Islet of Langerhans (tissue), 1 donor: ENCODE data around the gene RASAL2.
A peak's percentile ranks its signal among the peaks of the same experiment; 100 is the strongest.
"Not testable (repeated sequence)": the region's sequence is repeated elsewhere in the genome, so short reads cannot be mapped to it uniquely, and the experiment has no call there.

Experiments used
- FAIRE-seq: peaks from one replicate; lab custom pipeline; 2011; peaks lifted over from hg19 to GRCh38; lab: Jason Lieb, UNC

RASAL2 gene

DNA sequence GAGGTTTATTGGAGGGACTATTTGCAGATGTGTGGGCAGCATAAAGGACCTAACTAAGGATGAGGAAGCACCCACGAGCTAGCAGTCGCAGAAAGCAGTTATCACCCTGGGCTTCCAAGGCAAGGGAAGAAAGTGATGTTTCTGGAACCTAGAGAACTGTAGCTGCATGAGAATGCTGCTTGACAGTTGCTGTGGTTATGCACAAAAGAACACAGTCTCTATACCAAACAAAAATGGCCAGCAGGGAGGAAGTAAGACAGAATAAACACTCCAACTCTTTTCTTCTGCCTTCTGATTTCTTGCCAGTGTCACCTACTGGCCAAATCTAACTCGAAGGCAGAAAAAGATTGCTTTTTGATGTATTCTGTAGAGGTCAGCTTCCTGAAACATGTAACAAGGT is 190.2 kb downstream of the RASAL2 start:
- FAIRE-seq: no peak

DNA sequence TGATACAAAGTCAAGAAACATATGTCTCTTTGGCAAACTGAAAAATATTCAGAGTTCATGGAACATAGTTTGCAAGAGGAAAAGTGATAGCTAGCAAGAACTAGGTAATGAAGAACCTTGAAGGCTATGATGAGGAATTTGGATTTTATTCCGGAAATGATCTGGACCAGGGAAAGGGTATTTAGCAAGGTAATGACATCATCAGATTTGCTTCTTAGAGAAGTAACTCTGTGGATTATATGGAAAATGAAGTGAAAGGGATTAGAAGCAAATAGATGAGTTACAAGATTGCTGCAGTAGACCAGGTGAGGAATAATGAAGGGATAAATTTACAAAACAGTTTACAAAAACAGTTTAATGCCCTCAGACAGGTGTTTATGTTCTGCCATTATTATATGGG is 197.3 kb downstream of the RASAL2 start:
- no peak for FAIRE-seq

DNA sequence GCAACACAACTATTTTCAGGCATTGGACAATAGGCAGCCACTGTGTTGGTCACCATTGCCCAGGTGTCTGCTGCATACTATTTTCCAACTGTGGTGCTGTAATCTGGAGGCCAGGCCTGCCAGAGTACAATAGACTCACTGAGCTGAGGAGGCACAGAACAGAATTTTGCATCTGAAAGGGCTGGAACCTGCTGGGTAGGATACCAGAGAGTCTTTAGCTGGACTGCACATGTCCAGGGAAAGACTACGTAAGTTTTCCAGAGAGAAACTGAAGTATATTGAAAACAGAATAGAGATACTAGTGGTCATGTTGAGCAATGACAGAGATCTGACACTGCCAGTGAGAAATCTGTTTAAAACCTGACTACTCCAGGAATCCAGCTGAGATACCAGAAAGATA is 200.8 kb downstream of the RASAL2 start:
- FAIRE-seq: no peak

- FAIRE-seq: no peak
These were observed 206.4 kb downstream of the RASAL2 start for GRCh38 chr1:178300352-178300699.

DNA sequence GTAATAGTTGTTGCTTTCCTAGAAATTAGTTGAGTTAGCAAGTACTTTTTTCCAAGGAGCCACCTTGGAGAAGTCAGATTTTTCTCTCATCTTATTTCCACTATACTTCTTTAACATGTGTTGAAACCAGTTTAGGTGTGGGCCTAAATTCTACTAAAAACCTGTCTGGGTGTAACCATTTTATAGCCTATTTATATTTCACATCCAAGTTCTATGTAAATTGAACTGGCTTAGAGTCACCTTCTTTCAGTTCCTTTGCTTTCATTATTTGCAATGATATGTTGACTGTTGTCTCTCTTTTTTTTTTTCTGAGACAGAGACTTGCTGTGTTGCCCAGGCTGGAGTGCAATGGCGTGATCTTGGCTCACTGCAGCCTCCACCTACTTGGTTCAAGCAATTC is 207.2 kb downstream of the RASAL2 start:
- no peak for FAIRE-seq

DNA sequence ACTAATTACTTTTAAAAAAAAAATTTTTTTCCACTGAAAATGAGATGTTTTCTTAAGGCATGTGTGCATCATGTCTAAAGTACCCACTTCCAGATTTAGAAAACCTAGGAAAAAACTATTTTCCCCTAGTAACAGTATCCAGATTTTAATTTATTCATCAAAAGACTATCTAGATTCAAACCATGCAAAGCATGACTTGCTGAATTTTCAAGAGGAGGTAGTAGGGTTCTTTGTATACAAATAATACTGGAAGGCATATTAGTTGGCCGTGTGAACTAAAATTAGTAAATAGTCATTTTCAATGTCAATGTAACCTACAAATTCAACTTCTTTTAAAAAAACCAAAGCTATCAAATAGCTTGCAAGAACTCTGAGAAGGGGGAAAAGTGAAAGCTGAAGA is 213.4 kb downstream of the RASAL2 start:
- FAIRE-seq: no peak

- FAIRE-seq: no peak
These were observed 214.5 kb downstream of the RASAL2 start for GRCh38 chr1:178308438-178308837.

GRCh38 chr1:178310685-178311105 is 216.8 kb downstream of the RASAL2 start:
- peak; percentile 99 for FAIRE-seq

GRCh38 chr1:178311164-178311563 is 217.3 kb downstream of the RASAL2 start:
- no peak for FAIRE-seq

GRCh38 chr1:178320280-178320982 is 226.5 kb downstream of the RASAL2 start:
- FAIRE-seq: not testable (repeated sequence)

- no peak for FAIRE-seq
These were observed 229.2 kb downstream of the RASAL2 start for GRCh38 chr1:178323067-178323466.

GRCh38 chr1:178324003-178324402 is 230.1 kb downstream of the RASAL2 start:
- FAIRE-seq: no peak

DNA sequence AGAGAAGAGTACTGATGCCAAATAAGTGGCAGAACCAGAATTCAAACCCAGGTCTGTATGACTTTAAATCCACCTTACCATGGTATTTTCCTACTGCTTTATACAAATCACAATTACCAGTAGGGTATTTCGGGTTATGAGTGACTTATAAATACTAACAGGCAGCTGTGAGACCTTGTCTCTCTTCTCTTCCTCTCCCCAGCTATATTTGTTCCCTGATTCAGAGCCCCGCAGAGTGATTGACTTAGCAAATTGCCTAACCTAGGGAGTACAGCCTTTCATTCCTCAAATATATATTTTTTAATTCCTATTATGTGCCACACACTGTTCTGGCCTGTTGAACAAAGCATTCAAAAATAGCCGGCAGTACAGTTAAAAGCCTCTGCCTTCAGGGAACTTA is 234.8 kb downstream of the RASAL2 start:
- no peak for FAIRE-seq

DNA sequence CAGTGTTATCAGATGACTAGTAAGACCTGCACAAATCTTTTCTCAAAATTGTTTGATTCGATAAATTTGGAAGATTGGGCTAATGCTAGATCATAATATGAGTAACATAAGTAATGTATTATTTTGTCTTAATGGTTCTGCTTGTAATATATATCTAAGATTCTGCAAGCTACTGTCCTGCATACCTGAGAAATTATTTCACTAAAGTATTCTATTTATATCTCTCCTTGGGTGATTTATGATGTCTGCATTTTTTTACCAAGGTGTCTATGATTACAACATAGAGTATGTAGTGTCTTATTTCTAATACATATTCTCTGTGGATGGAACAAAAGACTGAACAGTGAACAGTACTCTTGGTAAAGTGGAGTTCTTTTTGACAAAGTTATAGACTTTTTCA is 236.2 kb downstream of the RASAL2 start:
- FAIRE-seq: no peak

DNA sequence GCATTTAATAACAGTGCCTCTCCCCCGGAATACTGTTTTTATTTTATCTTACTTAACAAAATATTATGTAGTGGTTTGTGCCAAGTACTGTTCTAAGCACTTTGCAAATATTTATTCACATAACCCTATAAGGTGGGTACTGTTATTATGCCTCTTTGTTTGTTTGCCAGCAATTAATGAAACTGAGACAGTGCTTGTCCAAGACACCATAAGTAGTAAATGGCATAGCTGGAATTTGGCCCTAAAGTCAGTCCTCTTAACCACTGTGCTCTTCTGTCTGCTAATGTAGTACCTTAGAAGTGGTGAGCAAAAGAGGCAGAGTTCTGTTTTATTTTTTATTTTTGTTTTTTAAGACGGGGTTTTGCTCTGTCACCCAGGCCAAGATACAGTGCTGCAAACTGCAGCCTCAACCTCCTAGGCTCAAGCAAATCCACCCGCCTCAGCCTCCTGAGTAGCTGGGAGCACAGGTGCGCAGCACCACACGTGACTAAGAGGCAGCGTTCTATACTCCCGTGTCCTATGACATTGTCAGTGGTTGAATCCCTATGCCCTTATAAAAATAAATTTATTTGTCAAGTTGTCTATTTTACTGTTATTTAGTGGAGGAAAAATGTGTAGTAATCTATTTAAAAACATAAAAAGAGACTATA is 237.1 kb downstream of the RASAL2 start:
- peak; percentile 33 for FAIRE-seq

DNA sequence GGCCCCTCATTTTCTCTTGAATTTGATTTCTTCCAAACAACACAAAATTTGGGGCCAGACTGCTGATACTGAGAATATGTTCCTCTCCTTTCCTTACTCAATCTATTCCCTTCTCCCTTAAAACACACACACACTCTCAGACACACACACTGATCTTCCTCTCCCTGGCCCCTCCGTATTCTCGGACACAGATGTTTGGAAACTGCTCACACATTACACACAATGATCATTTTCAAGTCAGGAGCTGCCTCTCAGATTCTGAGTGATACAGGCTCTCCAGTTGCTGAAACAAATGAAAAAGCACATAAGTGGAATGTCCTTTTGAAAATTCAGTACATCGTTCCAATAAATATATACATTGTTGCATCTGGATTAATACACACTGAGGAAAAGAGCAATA is 241.5 kb downstream of the RASAL2 start:
- FAIRE-seq: no peak

- no peak for FAIRE-seq
These were observed 243.3 kb downstream of the RASAL2 start for GRCh38 chr1:178337091-178337706.

GRCh38 chr1:178339834-178340233 is 245.9 kb downstream of the RASAL2 start:
- FAIRE-seq: no peak

- no peak for FAIRE-seq
These were observed 247.5 kb downstream of the RASAL2 start for GRCh38 chr1:178341261-178341956.

DNA sequence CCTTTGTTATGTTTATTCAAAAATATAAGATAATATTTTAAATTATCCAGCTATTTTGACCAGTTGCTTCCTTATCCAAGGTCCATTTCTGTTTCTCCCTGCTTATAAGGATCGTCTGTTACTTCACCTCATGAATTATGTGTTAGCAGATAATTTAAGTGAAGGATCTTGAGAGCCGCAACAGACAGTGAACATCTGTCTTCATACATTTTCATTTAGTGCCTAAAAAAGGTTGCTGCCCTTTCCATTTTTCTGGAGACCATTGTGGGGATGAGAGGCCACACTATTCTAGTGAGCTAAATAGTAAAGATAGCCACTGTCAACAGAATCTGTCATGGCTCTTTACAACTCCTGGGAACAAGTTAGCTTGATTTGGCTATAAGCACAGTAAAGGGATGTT is 248.8 kb downstream of the RASAL2 start:
- no peak for FAIRE-seq

- FAIRE-seq: peak; percentile 93
These were observed 250.7 kb downstream of the RASAL2 start for GRCh38 chr1:178344513-178345091.

DNA sequence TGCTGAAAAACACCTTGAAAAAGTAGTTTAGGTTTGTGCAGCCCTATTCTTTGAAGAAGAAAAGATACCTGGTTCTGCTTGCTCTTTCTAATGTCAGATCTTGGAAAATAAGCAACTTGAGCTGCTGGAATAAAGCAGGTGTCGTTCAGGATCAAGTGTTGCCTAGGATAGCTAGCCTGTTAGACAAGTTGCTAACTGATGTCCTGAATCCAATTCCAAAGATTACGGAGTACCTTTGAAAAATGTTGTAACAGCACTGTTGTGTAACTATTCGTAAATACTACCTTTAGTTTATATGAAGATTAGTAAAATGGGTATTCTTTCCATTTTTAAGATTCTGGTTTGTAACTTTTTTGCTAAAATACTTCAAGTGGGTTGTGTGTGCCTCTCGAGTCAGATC is 251.3 kb downstream of the RASAL2 start:
- no peak for FAIRE-seq

DNA sequence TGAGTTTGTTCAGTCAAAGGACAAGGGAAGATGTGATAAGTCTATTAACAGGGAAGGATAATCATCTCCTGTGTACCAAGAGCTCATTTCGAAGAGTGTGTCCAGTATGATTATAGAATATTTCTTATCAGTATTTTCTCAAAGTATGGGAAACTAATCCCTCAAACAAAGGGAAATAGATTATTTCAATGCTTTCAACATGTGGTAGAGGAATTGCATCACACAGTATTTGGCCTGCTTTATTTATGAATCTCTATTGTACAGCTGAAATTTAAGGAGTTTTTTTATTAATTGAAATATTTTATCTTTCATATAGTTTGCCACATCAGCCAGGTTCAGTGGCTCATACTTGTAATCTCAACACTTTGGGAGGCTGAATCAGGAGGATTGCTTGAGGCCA is 251.9 kb downstream of the RASAL2 start:
- FAIRE-seq: no peak
